NCI-H146 treated with DMSO at 0.1 percent for 48 hours (cell line): ENCODE measurements around the gene MOBP.
A peak's percentile ranks its signal among the peaks of the same experiment; 100 is the strongest.
"Not testable (repeated sequence)": the region's sequence is repeated elsewhere in the genome, so short reads cannot be mapped to it uniquely, and the experiment has no call there.

ENCODE experiments used
- DNase-seq: peaks from one replicate; lab custom pipeline; 2025; ENCODE audit not compliant: unreplicated experiment; lab: John Stamatoyannopoulos, UW

Gene MOBP

GRCh38 chr3:39467394-39468107 is at the start of gene MOBP:
Gene MOBP (plus strand): TSS chr3:39467680. CDS start chr3:39502070, 34,390 bp downstream.
- DNase-seq, result no peak

- DNase-seq, result not testable (repeated sequence)
Measured at GRCh38 chr3:39418556-39419225, 48.8 kb upstream of the MOBP start.

- DNase-seq, result no peak
Measured at GRCh38 chr3:39419742-39420315, 47.7 kb upstream of the MOBP start.

GRCh38 chr3:39420543-39420942 is 46.9 kb upstream of the MOBP start:
- no peak for DNase-seq

- DNase-seq, result no peak
Measured at GRCh38 chr3:39423436-39423970, 44.0 kb upstream of the MOBP start.

GRCh38 chr3:39426312-39426711 is 41.2 kb upstream of the MOBP start:
- no peak for DNase-seq

GRCh38 chr3:39427506-39427905 is 40.0 kb upstream of the MOBP start:
- DNase-seq, result no peak

GRCh38 chr3:39428745-39429201 is 38.7 kb upstream of the MOBP start:
- DNase-seq, result no peak

GRCh38 chr3:39429466-39429865 is 38.0 kb upstream of the MOBP start:
- DNase-seq, result no peak

- no peak for DNase-seq
Measured at GRCh38 chr3:39432342-39432741, 35.1 kb upstream of the MOBP start.

- no peak for DNase-seq
Measured at GRCh38 chr3:39433642-39434041, 33.8 kb upstream of the MOBP start.

- no peak for DNase-seq
Measured at GRCh38 chr3:39434574-39434973, 32.9 kb upstream of the MOBP start.

- DNase-seq, result peak; percentile 11
Measured at GRCh38 chr3:39435006-39435748, 32.3 kb upstream of the MOBP start.

- DNase-seq, result no peak
Measured at GRCh38 chr3:39438880-39439279, 28.6 kb upstream of the MOBP start.

GRCh38 chr3:39440316-39440715 is 27.2 kb upstream of the MOBP start:
- DNase-seq, result no peak

GRCh38 chr3:39443530-39443929 is 23.9 kb upstream of the MOBP start:
- DNase-seq, result no peak

GRCh38 chr3:39445927-39446326 is 21.6 kb upstream of the MOBP start:
- DNase-seq, result no peak

GRCh38 chr3:39446444-39446843 is 21.0 kb upstream of the MOBP start:
- no peak for DNase-seq

GRCh38 chr3:39447637-39448483 is 19.6 kb upstream of the MOBP start:
- peak; percentile 32 for DNase-seq

- DNase-seq, result no peak
Measured at GRCh38 chr3:39448506-39449233, 18.8 kb upstream of the MOBP start.
